ENCODE measurements around the gene SCNN1A.

Gene SCNN1A

DNA sequence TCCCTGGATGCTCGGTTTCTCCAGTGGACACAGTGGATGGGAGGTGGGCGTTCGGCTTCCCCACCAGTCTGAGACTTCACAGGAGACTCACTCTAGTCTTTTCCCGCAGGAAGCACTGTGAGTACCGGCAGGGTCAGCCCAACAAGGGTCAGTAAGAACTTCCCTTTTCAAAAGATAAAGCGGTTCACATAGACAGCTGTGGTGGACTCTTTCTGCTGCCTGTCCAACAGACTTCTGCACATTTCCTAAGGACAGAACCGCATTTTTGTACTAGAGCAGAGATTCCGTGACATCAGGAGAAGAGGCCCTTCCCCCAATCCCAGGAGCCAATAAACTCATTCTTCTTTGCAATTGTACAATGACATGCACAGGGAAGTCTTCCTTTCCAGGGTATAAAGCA, 19.0 kb upstream of the SCNN1A start:
- TF ChIP-seq, protein P1, sequence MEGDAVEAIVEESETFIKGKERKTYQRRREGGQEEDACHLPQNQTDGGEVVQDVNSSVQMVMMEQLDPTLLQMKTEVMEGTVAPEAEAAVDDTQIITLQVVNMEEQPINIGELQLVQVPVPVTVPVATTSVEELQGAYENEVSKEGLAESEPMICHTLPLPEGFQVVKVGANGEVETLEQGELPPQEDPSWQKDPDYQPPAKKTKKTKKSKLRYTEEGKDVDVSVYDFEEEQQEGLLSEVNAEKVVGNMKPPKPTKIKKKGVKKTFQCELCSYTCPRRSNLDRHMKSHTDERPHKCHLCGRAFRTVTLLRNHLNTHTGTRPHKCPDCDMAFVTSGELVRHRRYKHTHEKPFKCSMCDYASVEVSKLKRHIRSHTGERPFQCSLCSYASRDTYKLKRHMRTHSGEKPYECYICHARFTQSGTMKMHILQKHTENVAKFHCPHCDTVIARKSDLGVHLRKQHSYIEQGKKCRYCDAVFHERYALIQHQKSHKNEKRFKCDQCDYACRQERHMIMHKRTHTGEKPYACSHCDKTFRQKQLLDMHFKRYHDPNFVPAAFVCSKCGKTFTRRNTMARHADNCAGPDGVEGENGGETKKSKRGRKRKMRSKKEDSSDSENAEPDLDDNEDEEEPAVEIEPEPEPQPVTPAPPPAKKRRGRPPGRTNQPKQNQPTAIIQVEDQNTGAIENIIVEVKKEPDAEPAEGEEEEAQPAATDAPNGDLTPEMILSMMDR (IDR thresholded peaks at IDR 0.05; ENCODE audit: low read depth, low read length, missing control alignments) = no peak
- in situ Hi-C loops (cut with HindIII; ENCODE audit: low sequenced_read_pairs) = loop anchor here (10.0 kb wide), 1 partner anchor 70 kb away; no protein-coding TSS in a partner anchor
- no peak overlapping the region for H3K4me3 ChIP-seq (ENCODE audit: low read depth, low read length)
- no peak for DNase-seq (ENCODE audit: low read depth)

DNA sequence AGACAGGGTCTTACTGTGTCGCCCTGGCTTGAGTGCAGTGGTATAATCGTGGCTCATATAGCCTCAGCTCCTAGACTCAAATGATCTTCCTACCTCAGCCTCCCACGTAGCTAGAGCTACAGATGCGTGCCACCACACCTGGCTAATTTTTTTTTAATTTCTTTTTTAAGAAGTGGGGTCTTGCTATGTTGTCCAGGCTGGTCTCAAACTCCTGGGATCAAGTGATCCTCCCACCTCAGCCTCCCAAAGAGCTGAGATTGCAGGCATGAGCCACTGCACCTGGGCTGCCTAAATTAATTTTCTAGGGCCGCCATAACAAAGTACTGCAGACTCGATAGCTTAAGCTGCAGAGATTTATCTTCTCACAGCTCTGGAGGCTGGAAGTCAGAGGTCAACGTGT, 17.7 kb upstream of the SCNN1A start:
- no peak for DNase-seq (ENCODE audit: low read depth)
- in situ Hi-C loops (cut with HindIII; ENCODE audit: low sequenced_read_pairs) = loop anchor here (10.0 kb wide), 1 partner anchor 72 kb away; no protein-coding TSS in a partner anchor
- TF ChIP-seq, protein P1 (IDR thresholded peaks at IDR 0.05; ENCODE audit: low read depth, low read length, missing control alignments) = no peak
- no peak overlapping the region for H3K4me3 ChIP-seq (ENCODE audit: low read depth, low read length)

DNA sequence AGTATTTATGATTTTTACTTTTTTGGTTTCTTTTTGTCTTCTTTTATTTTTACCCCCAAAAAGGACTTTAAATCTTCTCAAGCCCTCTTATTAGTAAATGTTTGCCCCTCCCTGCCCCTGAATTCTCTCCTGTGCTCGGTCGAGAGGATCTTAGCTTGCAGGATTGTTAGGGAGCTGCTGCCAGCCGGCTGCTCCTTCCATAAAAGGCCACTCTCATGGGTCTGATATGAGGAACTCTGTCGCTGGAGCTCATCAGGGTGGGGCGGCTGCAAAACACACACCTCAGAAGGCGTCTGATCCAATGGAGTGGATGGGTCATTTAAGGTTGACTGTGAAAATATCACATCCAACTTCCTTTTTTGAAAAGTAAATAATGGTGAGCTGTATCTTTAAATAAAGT, 17.1 kb upstream of the SCNN1A start:
- TF ChIP-seq, protein P1 (IDR thresholded peaks at IDR 0.05; ENCODE audit: low read depth, low read length, missing control alignments) = no peak
- no peak for DNase-seq (ENCODE audit: low read depth)
- no peak overlapping the region for H3K4me3 ChIP-seq (ENCODE audit: low read depth, low read length)
- in situ Hi-C loops (cut with HindIII; ENCODE audit: low sequenced_read_pairs) = loop anchor here (10.0 kb wide), 1 partner anchor 72 kb away; no protein-coding TSS in a partner anchor

DNA sequence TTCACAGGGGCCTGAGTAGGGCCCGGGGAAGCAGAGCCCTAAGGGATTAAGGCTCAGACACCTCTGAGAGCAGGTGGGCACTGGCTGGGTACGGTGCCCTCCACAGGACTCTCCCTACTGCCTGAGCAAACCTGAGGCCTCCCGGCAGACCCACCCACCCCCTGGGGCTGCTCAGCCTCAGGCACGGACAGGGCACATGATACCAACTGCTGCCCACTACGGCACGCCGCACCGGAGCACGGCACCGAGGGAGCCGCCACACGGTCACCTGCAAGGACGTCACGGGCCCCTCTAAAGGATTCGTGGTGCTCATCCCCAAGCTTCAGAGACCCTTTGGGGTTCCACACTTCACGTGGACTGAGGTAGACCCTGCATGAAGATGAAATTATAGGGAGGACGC, 15.7 kb upstream of the SCNN1A start:
- TF ChIP-seq, protein P1 (IDR thresholded peaks at IDR 0.05; ENCODE audit: low read depth, low read length, missing control alignments) = no peak
- no peak overlapping the region for H3K4me3 ChIP-seq (ENCODE audit: low read depth, low read length)
- DNase-seq (ENCODE audit: low read depth) = no peak
- in situ Hi-C loops (cut with HindIII; ENCODE audit: low sequenced_read_pairs) = loop anchor here (10.0 kb wide), 1 partner anchor 74 kb away; no protein-coding TSS in a partner anchor

DNA sequence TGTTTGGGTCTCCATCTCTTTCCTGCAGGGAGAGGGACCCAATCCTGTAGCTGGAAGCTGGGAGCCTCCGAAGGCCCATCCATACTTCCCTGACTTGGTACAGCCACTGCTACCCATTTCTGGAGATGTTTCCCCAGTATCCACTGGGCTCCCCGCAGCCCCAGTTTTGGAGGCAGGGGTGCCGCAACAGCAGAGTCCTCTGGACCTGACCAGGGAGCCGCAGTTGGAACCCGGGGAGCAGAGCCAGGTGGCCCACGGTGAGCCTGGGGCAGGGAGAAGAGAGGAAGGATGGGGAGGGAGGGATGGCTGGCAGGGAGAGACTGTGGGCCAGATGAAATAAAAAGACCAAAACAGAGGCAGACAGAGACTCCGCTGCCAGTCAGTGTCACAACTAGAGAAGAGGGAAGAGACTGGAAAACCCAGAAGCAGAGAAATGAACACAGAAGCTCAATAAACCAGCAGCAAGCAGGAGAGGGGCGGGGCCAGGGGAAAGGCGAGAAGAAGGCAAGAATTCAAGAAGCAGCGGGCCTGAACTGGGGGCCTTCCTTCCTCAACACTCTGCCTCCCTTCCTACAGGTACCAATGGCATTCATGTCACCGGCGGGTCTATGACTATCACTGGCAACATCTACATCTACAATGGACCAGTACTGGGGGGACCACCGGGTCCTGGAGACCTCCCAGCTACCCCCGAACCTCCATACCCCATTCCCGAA, 14.9 kb upstream of the SCNN1A start:
- TF ChIP-seq, protein P1 (IDR thresholded peaks at IDR 0.05; ENCODE audit: low read depth, low read length, missing control alignments) = no peak
- in situ Hi-C loops (cut with HindIII; ENCODE audit: low sequenced_read_pairs) = loop anchor here (10.0 kb wide), 1 partner anchor 75 kb away; no protein-coding TSS in a partner anchor
- H3K4me3 ChIP-seq (ENCODE audit: low read depth, low read length) = no peak overlapping the region

DNA sequence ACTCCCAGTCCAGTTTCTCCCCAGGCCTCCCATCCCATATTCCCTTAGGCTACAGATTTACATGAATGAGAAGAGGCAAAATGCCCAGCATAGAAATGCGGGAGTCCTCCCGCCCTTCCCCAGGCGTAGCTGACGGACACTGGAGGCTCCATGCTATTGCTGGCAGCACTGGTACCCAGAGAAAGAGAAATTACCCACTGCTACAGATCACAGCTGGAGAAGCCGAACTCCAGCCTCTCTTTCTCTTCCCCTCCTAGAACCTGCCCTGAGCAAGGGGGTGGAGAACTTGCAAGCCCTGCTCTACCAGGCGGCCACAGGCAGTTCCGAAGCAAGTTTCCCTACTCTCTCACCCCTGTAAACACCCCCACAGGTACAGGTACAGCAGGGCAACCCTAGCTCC, 12.2 kb upstream of the SCNN1A start:
- H3K4me3 ChIP-seq (ENCODE audit: low read depth, low read length) = no peak overlapping the region
- TF ChIP-seq, protein P1 (IDR thresholded peaks at IDR 0.05; ENCODE audit: low read depth, low read length, missing control alignments) = no peak

More for the DNA sequence above, 14.9 kb upstream of the SCNN1A start:
- no peak for DNase-seq (ENCODE audit: low read depth)

More for the DNA sequence above, 12.2 kb upstream of the SCNN1A start:
- DNase-seq (ENCODE audit: low read depth) = no peak
- in situ Hi-C loops (cut with HindIII; ENCODE audit: low sequenced_read_pairs) = no loop called here

Measured in astrocyte of the cerebellum (primary cell).